Measurements from ENCODE around the gene RNF31.
"Not testable (repeated sequence)": the region's sequence is repeated elsewhere in the genome, so short reads cannot be mapped to it uniquely, and the experiment has no call there.

RNF31 gene

DNA sequence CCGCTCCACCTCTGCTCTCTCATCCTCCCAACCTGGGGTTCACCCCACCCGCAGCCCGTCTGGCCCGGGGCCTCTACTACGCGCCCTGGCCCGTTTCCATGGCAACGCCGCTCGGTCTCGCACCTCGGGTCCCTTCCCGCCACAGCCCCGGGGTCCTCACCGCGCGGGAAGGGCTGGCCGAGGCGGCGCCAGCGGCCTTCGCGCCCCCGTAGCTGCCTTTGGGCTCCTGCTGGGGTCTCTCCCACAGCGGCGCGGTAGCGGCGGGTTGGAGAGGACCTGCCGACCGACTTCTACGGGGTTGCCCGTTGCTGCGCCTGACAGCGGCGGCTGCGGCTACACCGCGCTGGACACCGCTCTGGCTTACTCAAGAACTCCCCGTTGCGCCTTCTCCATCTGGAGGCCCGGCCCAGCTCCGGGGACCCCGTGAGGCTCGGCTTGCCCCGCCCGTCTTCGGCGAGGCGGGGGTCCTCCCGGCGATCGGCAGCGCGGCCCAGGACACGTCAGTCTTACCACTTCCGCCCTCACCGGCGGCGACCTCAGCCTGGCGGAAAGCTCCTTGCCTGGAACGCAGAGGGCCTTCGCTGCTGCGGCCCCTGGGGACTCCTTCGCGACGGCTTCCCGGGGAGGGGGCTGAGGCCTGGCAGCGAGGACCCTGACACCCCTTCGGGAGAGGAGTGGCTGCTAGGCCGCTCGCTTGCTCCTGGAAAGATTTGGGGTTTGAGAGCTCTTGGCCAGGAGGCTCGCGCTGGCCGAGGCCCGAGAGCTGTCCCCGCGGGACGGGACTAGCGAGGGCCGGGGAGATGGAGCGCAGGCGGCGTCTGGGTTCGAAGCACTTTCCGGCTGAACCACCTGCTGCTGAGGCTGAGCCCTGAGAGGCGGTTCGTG is 48.1 kb downstream of the RNF31 start, which contains the start of gene TM9SF1:
Gene TM9SF1, minus strand, starts transcription at position 256 of the 885 bp plus-strand sequence. CDS start 422 bp downstream, outside the sequence.
- peak; percentile 89 for DNase-seq
- peak within 1 kb of the TSS; percentile 50 for H3K4me3 ChIP-seq (ENCODE audit: low read depth, low read length)
- no peaks in the 10 kb centered on the region for H3K9me3 ChIP-seq (ENCODE audit: severe bottlenecking)
- peak within 1 kb of the TSS; percentile 98 for H3K27ac ChIP-seq
- H3K36me3 ChIP-seq = peaks cover 31% of the 10 kb centered on the region
- TF ChIP-seq, protein P1, sequence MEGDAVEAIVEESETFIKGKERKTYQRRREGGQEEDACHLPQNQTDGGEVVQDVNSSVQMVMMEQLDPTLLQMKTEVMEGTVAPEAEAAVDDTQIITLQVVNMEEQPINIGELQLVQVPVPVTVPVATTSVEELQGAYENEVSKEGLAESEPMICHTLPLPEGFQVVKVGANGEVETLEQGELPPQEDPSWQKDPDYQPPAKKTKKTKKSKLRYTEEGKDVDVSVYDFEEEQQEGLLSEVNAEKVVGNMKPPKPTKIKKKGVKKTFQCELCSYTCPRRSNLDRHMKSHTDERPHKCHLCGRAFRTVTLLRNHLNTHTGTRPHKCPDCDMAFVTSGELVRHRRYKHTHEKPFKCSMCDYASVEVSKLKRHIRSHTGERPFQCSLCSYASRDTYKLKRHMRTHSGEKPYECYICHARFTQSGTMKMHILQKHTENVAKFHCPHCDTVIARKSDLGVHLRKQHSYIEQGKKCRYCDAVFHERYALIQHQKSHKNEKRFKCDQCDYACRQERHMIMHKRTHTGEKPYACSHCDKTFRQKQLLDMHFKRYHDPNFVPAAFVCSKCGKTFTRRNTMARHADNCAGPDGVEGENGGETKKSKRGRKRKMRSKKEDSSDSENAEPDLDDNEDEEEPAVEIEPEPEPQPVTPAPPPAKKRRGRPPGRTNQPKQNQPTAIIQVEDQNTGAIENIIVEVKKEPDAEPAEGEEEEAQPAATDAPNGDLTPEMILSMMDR (IDR thresholded peaks at IDR 0.05; ENCODE audit: low read depth, low read length) = no peak
- H3K27me3 ChIP-seq (ENCODE audit: insufficient read depth, low read depth, severe bottlenecking) = no peaks in the 10 kb centered on the region

DNA sequence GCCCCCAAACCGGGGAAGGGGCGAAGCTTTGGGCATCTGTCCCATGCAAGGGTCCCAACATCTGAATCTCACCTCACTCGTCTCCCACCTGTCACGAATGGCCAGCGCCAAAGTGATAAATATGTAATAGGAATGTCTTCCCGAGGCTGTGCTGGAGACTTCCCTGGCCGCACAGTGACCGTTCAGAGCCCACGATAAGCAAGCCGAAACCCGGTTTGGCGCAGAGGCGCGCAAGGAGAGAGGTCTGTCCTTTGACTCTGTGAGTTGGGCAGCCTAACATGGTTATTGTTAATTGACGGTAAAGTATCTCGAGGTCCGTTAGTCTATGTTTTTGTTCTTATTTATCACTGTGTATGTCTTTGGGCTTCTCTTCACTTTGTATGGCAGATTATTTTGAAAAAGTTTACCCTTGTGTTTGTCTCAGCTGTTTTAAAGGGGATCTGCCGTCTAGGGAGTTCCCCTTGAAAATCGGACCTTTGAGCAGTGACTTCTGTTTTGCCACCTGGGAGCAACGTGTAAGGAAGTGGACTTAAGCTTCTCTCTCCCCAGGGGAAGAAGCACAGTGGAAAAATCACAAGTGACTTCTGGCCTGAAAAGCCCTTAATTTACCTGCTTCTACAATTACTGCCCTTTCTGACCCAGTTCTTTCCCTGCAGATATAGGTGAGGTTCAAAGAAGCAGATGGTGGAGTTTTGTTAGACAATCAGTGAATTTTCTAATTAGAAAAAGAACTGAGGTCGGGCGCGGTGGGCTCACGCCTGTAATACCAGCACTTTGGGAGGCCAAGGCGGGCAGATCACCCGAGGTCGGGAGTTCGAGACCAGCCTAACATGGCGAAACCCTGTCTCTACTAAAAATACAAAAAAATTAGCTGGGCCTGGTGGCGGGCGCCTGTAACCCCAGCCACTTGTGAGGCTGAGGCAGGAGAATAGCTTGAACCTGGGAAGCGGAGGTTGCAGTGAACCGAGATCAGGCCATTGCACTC is 49.1 kb downstream of the RNF31 start:
- Histone ChIP-seq H3K27ac (peak overlapping the region; percentile 98), H3K9me3 (ENCODE audit: severe bottlenecking) (peaks cover 3% of the 10 kb centered on the region)
- TF ChIP-seq, protein P1 (IDR thresholded peaks at IDR 0.05; ENCODE audit: low read depth, low read length) = no peak

DNA sequence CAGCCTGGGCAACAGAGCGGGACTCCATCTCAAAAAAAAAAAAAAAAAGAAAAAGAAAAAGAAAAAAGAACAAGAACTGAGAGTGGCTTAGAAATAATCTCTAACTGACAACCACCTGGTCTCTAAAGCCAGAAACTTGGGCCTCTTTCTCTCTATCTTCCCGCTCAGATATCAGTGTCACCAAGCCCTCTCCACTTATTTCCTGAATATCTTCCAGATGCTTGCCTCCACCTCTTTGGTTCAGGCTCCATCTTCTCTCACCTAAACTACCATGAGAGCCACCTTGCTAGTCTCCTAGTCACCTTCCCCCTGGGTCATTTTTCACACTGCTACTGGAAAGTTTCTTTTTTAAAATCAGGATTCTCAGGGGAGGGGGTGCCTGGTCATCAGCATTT is 49.8 kb downstream of the RNF31 start:
- TF ChIP-seq, protein P1 (IDR thresholded peaks at IDR 0.05; ENCODE audit: low read depth, low read length) = no peak
- no peaks in the 10 kb centered on the region for H3K27me3 ChIP-seq (ENCODE audit: insufficient read depth, low read depth, severe bottlenecking)
- peaks cover 31% of the 10 kb centered on the region for H3K36me3 ChIP-seq
- H3K9me3 ChIP-seq (ENCODE audit: severe bottlenecking) = peaks cover 7% of the 10 kb centered on the region
- no peak for DNase-seq
- no peak overlapping the region for H3K27ac ChIP-seq
- H3K4me3 ChIP-seq (ENCODE audit: low read depth, low read length) = no peak overlapping the region

More for the DNA sequence above, 49.1 kb downstream of the RNF31 start:
- no peak for DNase-seq
- H3K27me3 ChIP-seq (ENCODE audit: insufficient read depth, low read depth, severe bottlenecking) = no peaks in the 10 kb centered on the region
- H3K36me3 ChIP-seq = peaks cover 31% of the 10 kb centered on the region
- H3K4me3 ChIP-seq (ENCODE audit: low read depth, low read length) = peak overlapping the region; percentile 50

DNA sequence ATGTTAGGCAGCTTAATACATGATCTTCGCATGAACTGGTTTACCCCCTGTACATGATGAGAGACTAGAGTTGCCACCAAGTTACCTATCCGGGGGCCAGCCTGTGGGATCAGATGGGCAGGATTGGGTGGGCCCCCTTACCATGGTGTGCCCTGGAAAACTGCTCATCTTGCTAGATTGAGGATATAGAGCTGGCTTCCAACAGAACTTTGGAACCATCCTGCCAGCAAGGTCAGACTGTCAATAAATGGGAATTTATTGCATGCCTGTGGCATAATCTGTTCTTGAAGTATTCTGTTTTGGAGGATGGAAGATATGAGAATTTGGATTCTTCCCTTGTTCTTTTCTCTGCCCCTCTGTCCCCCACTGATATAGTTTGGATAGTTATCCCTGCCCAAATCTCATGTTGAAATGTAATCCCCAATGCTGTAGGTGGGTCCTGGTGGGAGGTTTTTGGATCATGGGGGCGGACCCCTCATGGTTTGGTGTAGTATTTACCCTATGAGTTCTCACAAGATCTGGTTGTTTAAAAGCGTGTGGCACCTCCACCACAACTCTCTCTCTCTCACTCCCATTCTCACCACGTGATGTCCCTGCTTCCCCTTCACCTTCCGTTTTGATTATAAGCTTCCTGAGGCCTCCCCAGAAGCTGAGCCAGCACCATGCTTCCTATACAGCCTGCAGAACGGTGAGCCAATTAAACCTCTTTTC is 51.7 kb downstream of the RNF31 start:
- Histone ChIP-seq H3K36me3 (peaks cover 27% of the 10 kb centered on the region), H3K27me3 (ENCODE audit: insufficient read depth, low read depth, severe bottlenecking) (no peaks in the 10 kb centered on the region), H3K4me3 (ENCODE audit: low read depth, low read length) (no peak overlapping the region), H3K27ac (no peak overlapping the region), H3K9me3 (ENCODE audit: severe bottlenecking) (peaks cover 12% of the 10 kb centered on the region)
- DNase-seq = no peak
- TF ChIP-seq, protein P1 (IDR thresholded peaks at IDR 0.05; ENCODE audit: low read depth, low read length) = no peak

DNA sequence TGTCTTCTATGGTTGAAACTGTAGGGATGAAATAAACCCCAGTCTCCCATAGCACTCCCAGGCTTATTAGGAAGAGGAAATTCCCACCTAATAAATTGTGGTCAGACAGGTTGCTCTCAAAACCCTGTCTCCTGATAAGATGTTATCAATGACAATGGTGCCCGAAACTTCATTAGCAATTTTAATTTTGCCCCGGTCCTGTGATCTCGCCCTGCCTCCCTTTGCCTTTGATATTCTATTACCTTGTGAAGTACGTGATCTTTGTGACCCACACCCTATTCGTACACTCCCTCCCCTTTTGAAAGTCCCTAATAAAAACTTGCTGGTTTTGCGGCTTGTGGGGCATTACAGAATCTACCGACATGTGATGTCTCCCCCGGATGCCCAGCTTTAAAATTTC is 55.2 kb downstream of the RNF31 start:
- H3K27ac ChIP-seq = not testable (repeated sequence)
- peaks cover 40% of the 10 kb centered on the region for H3K36me3 ChIP-seq

DNA sequence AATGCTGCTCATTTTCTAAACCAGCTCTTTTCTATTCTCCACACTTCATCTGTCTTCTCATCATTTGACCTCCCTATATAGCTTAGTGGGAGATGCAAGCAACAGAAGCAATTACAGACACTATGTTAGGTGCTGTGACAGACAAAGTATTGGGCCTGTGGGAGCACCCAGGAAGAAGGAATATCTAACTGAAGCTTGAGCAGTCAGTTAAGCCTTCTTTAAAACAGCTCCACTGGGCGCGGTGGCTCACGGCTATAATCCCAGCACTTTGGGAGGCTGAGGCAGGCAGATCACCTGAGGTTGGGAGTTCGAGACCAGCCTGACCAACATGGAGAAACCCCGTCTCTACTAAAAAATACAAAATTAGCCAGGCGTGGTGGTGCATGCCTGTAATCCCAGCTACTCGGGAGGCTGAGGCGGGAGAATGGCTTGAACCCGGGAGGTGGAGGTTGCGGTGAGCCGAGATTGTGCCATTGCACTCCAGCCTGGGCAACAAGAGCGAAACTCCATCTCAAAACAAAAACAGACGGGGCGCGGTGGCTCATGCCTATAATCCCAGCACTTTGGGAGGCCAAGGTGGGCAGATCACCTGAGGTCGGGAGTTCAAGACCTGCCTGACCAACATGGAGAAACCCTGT is 56.1 kb downstream of the RNF31 start:
- Histone ChIP-seq H3K36me3 (peaks cover 48% of the 10 kb centered on the region), H3K9me3 (ENCODE audit: severe bottlenecking) (peaks cover 12% of the 10 kb centered on the region), H3K27ac (peak overlapping the region; percentile 40)
- not testable (repeated sequence) for H3K4me3 ChIP-seq (ENCODE audit: low read depth, low read length); DNase-seq; H3K27me3 ChIP-seq (ENCODE audit: insufficient read depth, low read depth, severe bottlenecking)

More for the DNA sequence above, 55.2 kb downstream of the RNF31 start:
- H3K4me3 ChIP-seq (ENCODE audit: low read depth, low read length); H3K27me3 ChIP-seq (ENCODE audit: insufficient read depth, low read depth, severe bottlenecking); DNase-seq: not testable (repeated sequence)
- peaks cover 12% of the 10 kb centered on the region for H3K9me3 ChIP-seq (ENCODE audit: severe bottlenecking)
